Measurements from ENCODE around the gene IL17A.
A peak's percentile ranks its signal among the peaks of the same experiment; 100 is the strongest.

IL17A gene

GRCh38 chr6:52186075-52186474 is at the start of gene IL17A:
IL17A (plus strand) TSS chr6:52186375; CDS start chr6:52186432, 57 bp downstream.
- no peak for DNase-seq (ENCODE audit: low read depth, low spot score)

GRCh38 chr6:52136934-52137467 is 49.2 kb upstream of the IL17A start:
- no peak for DNase-seq (ENCODE audit: low read depth, low spot score)

GRCh38 chr6:52138284-52138683 is 47.9 kb upstream of the IL17A start:
- no peak for DNase-seq (ENCODE audit: low read depth, low spot score)

GRCh38 chr6:52139985-52140680 is 46.0 kb upstream of the IL17A start:
- no peak for DNase-seq (ENCODE audit: low read depth, low spot score)

- DNase-seq (ENCODE audit: low read depth, low spot score): no peak
Measured at GRCh38 chr6:52141596-52141995, 44.6 kb upstream of the IL17A start.

GRCh38 chr6:52142556-52142955 is 43.6 kb upstream of the IL17A start:
- DNase-seq (ENCODE audit: low read depth, low spot score): no peak

GRCh38 chr6:52143551-52143950 is 42.6 kb upstream of the IL17A start:
- DNase-seq (ENCODE audit: low read depth, low spot score): no peak

- no peak for DNase-seq (ENCODE audit: low read depth, low spot score)
Measured at GRCh38 chr6:52144196-52145076, 41.7 kb upstream of the IL17A start.

- DNase-seq (ENCODE audit: low read depth, low spot score): no peak
Measured at GRCh38 chr6:52146851-52147445, 39.2 kb upstream of the IL17A start.

- no peak for DNase-seq (ENCODE audit: low read depth, low spot score)
Measured at GRCh38 chr6:52149076-52149475, 37.1 kb upstream of the IL17A start.

GRCh38 chr6:52149949-52150348 is 36.2 kb upstream of the IL17A start:
- DNase-seq (ENCODE audit: low read depth, low spot score): no peak

- no peak for DNase-seq (ENCODE audit: low read depth, low spot score)
Measured at GRCh38 chr6:52152070-52152423, 34.1 kb upstream of the IL17A start.

- no peak for DNase-seq (ENCODE audit: low read depth, low spot score)
Measured at GRCh38 chr6:52152711-52153160, 33.4 kb upstream of the IL17A start.

GRCh38 chr6:52154381-52154780 is 31.8 kb upstream of the IL17A start:
- no peak for DNase-seq (ENCODE audit: low read depth, low spot score)

- peak; percentile 5 for DNase-seq (ENCODE audit: low read depth, low spot score)
Measured at GRCh38 chr6:52155791-52156576, 30.2 kb upstream of the IL17A start.

GRCh38 chr6:52157301-52157941 is 28.8 kb upstream of the IL17A start:
- no peak for DNase-seq (ENCODE audit: low read depth, low spot score)

GRCh38 chr6:52160472-52161104 is 25.6 kb upstream of the IL17A start:
- DNase-seq (ENCODE audit: low read depth, low spot score): no peak

GRCh38 chr6:52161689-52162438 is 24.3 kb upstream of the IL17A start:
- no peak for DNase-seq (ENCODE audit: low read depth, low spot score)

All from astrocyte of the hippocampus (primary cell).